Renal cortex interstitium (tissue), 11 donors: ENCODE results near the gene GLB1L. TPM values are rescaled to one million over a fixed set of nuclear protein-coding genes. Genes with fewer than 3 reads are reported as not detected.
"Not testable (repeated sequence)": the region's sequence is repeated elsewhere in the genome, so short reads cannot be mapped to it uniquely, and the experiment has no call there.

Experiments
- DNase-seq, 11 donors: peaks; one replicate each; pipeline ENCODE4 v3.0.0-alpha.2; 2013; ENCODE audit warnings: low read depth in 9 of 11, low spot score in 4 of 11; ENCODE audit errors: extremely low read depth in 1 of 11
- polyA plus RNA-seq, 3 donors: library from polyadenylated mRNA; unstranded; fragments of 120-200 nt; gene quantifications; one replicate each; pipeline ENCODE4 v1.2.1, GENCODE V29; 2013; ENCODE audit not compliant: insufficient read length in 3 of 3

GLB1L gene
- polyA plus RNA-seq, 3 donors, result 24.1 to 27.6 (median 24.4) TPM

DNA sequence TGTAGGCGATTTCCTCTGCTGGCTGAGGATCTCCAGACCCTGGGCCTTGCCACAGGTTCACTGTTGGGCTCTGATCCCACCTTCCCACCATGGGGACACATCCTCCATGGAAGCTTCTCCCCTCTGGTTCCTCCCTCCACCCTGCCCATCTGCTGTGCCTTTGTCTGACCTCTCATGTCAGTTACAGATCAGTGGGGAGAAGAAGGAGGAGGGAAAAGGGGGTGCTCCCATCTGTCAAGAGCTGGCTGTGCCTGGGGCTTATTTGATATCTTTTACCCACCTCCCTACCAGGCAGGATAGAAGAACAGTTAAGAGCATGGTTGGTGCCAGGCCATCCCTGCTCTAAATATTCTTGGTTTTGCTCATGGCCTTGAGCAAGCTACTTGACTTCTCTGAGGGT lies 21.6 kb upstream of the GLB1L start:
- no peak for DNase-seq

DNA sequence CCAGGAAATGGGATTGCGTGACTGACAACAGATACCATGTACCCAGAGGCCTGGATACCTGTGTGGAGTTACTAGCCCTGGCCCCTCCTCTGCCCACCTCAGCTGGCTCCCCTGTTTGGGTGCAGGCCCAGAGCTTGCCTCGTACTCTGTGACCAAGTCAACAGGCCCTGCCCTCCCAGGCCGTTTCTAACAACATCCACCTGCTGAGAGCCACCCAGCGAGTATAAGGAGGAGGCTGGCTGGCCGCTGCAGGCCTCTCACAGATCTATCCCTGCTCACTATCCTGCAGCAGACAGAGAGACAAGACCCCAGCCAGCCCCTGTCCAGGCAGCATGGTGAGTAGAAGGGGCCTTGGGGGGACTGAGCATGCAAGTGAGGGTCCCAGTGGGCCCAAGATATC lies 21.0 kb upstream of the GLB1L start:
- DNase-seq, result no peak

DNA sequence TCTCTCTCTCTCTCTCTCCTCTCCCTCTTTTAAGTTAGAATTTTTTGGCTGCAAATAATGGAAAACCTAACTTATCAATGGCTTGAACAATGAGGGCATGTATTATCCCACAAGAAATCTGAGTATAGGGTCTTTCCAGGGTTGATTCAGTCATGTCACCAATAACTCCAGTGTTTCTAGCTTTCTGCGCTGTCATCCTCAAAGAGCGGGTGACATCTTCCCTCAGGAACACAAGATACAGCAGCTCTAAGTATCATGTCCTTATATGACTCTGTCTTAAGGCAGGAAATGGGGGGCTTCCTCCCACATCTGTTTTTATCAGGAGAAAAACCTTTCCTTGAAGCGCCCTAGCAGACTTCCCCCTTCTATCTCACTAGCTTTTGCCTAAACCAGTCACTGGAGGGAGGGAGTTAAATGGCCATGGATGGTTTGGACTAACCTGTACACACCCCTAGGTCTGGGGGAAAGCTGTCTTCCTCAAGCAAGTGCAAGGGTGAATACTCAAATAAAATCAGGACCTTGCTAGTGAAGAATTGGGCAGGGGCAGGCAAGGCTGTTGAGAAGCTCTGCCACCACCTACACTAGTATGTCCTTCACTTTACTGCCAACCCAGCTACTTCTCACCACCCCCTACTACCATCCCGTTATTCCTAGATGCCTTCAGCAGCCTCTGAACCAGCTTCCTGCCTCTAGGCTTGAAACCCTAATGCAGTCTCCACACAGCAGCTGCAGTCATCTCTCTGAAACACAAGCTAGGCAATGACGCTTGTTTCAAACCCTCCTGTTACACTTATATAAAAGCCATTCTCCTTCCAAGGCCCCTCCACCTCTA lies 16.0 kb upstream of the GLB1L start:
- no peak for DNase-seq

DNA sequence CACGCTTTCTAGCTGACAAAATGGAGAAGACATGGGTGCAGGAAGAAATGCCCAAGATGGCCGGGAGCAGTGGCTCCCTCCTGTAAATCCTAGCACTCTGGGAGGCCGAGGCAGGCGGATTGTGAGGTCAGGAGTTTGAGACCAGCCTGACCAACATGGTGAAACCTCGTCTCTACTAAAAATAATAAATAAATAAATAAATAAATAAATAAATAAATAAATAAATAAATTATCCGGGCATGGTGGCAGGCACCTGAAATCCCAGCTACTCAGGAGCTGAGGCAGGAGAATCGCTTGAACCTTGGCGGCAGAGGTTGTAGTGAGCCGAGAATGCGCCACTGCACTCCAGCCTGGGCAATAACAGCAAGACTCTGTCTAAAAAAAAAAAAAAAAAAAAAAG lies 13.7 kb upstream of the GLB1L start:
- not testable (repeated sequence) for DNase-seq

DNA sequence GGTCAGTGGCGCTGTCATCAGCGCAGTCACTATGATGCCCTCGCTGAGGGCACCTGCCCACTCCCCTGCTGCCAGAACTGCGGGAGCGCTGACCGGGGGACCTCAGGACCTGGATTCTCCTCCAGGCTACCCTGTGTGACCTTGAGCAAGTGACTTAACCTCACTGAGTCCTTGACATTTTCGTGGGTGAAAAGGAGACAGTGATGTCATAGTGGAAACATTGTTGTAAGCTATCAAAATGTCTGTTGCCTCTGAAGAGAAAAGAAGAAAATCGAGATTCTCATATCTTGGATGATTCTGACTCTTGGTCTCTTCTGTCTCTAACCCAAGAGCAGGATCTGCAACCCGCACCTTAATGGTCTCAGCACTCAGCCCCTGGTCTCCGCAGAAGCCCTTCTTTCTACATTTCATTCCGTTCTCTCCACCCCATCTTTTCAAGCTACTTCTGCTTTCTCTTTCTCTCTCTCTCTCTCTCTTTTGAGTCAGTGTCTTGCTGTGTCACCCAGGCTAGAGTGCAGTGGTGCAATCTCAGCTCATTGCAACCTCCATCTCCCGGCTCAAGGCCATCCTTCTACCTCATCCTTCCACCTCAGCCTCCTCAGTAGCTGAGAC lies 9.5 kb upstream of the GLB1L start:
- no peak for DNase-seq

DNA sequence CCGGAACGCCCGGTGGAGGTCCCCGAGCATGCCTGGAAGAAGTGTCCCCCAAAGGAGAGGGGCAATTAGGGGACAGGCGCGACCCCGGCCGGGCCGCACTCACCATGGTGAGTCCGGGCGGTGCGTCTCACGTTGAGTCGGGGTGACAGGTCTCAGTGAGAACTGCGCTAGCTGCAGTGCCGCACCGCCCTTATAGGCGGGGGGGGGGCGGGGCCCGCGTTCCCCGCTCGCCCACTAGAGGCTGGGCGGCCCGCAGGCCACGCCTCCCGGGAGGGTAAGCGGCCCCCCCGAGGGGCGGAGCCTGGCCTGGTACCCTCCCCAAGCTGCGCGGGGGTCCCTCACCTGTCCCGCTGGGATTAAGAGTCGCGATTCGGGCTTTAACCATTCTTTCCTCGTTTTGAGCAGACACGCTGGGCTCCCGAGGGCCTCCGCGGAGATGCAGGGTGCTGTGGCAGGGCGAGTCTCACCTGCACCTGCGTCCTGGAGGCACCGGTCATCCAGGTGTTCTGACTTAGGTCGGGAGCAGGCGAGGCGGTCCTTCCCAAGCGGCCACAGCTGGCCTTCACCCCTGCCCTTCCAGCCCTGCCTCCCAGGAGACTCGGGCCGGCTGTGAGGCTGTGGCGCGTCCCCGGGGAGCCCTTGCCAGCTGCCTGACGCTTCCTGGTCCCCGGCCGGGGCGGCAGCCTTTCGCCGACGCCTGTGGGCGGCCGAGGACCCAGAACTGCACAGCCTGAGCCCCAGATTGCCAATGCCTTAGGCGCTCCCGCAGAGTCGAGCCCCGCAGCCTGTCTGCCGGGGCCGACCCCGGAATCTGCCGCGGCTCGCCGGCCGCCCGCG lies 8.7 kb upstream of the GLB1L start, which contains the start of gene TUBA4A:
TSS of gene TUBA4A (minus strand) at position 166 of the 837 bp plus-strand sequence. CDS start at position 106, 60 bp downstream.
- DNase-seq, result no peak

DNA sequence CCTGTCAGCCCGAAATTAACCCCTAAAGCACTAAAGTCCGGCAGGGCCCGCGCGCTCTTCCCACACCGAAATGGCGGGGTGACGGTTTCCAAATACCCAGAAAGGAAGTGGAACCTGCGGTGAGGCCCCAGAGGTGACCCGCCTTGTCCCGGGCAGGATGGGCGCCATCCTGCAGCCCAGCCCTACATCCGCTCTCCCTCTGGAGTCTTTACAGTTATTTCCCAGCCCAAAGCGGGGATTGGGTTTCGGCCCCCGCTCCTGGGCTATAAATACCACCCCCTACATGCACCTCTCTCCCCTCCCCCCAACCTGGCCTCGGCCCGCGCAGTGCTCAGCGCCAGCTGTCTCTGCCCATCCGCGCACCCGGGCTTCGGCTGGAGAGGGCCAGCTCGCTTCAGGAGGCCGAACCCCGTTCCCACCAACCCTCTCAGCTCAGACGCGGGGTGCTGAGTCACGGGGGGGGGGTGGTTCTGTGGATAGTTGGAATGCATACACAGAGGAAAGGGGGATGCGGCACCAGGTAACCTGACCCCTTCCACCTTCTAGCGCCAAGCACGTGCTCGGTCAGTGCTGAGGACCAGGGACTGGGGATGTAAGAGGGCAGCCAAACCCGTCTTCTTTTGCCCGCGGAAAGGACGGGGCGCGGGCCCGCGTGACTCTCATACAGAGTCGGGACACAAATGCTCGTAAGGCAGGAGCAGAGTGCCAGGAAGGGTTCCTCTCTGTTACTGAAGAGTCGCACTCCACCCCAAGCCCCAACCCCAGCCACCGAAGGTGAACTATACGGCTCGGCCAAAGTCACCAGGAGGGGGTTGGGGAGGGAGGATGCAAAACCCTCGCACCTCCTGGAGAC lies 7.9 kb upstream of the GLB1L start, which contains the start of gene TUBA4B:
TSS of gene TUBA4B (plus strand) at position 344 of the 853 bp plus-strand sequence. CDS start at position 509, 165 bp downstream.
- no peak for DNase-seq

DNA sequence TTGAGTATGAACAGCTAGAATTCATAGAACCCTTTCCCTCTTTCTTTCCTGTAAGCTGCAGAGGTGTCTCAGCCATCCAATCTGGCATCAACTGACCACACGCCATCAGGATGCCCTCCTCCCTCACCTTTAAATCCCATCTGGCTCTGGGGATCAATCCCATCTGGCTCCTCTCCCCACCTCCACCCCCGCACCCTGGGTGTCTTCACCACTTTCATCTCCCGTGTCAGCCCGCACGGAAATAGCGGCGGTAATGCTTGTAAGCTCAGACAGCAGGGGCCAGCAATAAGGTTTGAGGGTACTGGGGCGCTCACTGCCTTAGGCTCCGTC lies 7.3 kb upstream of the GLB1L start:
- no peak for DNase-seq

DNA sequence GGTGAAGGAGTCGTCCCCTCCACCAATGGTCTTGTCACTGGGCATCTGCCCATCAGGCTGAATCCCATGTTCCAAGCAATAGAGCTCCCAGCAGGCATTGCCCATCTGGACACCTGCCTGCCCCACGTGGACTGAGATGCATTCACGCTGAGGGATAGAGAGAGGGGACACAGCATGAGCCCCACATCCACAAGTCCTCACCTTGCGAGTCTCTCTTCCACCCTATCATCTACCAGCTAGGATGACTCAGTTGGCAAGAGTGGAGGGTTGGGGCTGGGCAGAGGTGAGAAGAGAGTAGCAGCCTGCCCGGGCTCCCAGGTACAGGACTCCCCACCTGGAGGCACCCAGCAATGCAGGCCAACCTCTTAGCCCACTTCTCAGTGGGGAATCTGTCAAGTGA lies 6.8 kb upstream of the GLB1L start:
- no peak for DNase-seq

DNA sequence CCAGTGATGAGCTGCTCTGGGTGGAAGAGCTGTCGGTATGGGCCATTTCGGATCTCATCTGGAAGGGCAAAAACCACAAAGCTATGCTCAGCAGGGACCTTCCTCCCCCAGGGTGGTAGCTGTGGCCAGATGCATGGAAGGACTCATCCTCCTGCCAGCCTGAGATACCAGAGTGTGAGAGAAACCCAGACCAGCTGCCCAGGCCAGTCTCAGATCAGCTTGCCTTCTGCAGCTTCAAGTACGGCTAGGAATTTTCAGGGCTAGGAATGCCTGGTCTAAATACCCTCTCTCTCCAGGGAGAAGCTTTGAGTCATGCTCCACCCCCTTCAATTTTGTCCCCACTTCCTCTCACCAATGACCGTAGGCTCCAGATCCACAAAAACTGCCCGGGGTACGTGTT lies 6.4 kb upstream of the GLB1L start:
- no peak for DNase-seq

DNA sequence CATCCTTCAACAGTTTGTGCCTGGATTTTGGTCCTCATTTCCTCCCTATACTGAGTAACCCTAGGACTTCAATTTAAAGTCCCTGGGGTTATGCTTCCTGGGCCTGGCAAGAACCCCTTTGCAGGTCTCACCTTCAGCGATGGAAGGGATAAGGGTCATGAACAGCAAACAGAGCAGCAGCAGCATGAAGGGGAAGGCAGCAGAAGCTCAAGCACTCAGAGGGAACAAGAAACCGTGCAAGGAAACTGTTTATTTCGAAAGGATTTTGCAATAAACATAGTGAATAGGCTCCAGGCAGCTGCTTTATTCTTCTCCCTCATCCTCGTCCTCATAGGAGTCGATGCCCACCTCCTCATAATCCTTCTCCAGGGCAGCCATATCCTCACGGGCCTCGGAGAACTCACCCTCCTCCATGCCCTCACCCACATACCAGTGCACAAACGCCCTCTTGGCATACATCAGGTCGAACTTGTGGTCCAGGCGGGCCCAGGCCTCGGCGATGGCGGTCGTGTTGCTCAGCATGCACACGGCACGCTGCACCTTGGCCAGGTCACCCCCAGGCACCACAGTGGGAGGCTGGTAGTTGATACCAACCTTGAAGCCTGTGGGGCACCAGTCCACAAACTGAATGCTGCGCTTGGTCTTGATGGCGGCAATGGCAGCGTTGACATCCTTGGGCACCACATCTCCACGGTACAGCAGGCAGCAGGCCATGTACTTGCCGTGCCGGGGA lies 5.0 kb upstream of the GLB1L start:
- no peak for DNase-seq

DNA sequence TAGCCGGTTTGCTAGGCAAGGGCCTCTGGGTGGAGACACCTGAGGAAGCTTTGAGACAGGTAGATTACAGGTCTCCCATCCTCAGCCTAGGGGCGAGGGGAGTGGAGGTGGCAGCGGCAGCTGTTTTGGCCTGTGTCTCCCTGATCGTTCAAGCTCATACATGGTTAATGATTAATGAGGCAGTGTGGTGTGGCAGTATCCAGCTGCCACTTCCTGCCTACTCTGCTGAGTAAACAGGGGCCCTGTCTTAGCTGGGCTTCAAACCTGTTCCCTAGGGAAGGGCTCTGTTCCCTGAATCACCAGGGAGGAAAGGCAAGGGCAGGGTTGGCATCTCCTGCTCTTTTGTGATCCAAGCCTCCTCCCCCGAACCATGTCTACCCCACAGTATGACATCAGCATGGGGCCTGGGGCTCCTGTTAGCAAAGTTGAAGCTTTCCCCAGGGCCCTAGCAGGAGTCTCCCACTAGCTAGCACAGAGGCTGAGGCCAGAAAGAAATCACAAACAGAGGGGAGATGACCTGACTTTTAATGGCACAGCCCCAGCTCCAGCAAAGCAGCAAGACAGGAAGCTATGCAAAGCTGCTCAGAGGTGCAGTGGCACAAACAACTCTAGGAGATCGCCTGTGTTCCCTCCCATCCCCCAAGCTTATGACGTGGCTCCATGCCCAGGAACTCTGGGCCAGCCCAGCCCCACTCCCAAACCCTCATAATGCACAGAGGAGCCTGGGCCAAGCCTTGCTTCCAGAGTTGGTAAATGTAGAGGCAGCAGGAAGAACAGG lies 4.1 kb upstream of the GLB1L start:
- DNase-seq, result peak in 3 of 11 donors; percentile 44 to 80 (median 45)

DNA sequence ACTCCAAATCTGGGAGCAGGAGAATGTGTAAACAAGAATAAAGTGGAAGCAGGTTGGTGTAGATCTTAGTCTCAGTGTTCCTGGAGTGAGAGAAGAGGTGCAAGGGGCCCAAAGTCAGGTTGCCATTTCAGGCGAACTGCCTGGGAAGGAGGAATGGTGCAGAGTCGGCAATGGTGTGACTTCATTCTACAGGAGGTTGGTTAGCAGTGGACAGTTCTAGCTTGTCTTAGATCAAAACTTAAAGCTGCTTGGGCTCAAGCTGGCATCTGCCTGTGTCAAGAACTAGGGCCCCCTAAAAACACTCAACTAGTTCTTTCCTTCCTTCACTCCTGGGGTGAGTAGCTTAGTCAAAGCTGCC lies 3.6 kb upstream of the GLB1L start:
- no peak for DNase-seq

DNA sequence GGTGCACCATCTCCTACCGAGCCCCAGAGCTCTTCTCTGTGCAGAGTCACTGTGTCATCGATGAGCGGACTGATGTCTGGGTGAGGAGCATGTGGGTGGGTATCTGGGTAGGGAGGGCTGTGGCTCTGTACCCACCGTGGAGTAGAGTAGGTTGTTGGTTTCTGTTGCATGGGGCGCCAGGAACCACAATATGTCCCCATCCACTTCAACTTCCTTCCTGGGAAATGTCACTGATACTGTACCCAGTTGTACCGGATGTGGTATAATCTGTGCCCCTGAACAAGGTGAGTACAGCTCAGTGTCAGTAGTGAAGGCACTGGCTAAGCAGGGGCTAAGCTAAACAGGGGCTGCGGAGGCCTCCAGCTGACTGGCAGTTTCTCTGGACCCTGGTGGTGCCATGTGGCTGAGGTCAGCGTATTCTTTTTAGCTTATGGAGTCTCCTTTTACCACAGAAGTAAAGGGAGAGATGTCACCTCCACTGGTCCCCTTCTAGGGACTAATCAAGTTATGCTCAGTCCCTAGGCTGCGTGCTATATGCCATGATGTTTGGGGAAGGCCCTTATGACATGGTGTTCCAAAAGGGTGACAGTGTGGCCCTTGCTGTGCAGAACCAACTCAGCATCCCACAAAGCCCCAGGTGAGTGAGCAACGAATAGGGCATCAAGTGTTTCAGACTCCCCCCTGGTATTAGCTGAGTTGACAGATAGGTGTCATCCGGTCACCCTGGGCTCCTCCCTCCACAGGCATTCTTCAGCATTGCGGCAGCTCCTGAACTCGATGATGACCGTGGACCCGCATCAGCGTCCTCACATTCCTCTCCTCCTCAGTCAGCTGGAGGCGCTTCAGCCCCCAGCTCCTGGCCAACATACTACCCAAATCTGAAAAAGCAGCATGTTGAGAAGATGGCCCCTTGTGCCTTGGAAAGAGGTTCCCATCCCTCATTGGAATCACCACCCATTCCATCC lies 2.7 kb upstream of the GLB1L start:
- no peak for DNase-seq

DNA sequence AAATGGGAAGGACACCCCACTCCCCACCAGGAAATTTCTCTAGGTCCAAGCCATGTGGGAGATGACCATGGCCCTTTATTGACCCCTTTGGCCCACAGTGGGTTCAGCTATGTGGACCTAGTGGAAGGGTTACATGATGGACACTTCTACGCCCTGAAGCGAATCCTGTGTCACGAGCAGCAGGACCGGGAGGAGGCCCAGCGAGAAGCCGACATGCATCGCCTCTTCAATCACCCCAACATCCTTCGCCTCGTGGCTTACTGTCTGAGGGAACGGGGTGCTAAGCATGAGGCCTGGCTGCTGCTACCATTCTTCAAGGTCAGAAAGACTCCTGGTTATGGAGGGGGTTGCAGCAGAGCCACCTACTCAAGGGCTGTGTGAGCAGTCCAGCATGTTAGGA lies 1.3 kb upstream of the GLB1L start:
- DNase-seq, result no peak

DNA sequence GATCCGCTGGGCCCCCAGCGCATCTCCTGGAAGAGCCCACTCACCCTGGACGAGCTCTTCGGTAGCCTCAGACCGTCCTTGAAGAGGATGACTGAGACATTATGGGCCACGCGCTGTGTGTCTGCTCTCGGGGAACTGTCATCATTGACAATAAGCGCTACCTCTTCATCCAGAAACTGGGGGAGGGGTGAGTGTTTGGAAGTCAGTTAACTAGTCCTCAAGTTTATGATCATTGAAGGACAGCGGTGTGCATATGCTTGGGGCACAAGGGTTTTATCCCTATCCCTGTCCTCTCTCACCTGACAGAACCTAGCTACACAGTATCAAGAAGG lies 621 bp upstream of the GLB1L start:
- no peak for DNase-seq

DNA sequence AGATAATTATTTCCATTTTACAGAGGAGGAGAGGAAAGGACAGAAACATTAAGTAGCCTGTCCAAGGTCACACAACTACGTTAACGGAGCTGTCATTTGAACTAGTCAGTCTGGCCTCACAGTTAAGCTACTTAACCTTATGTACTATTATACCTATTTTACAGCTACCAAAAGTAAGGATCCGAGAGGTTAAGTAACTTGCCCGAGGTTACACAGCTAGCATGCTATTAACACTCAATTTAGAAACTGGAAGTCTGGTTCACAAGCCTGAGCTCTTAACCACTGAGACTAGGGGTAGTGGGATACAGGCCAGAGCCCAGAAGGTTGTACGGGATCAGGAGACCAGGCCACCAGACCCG lies 476 bp downstream of the GLB1L start:
- DNase-seq, result no peak
